GM19351 (cell line): ENCODE measurements around the gene KCNJ4.
"Not testable (repeated sequence)": the region's sequence is repeated elsewhere in the genome, so short reads cannot be mapped to it uniquely, and the experiment has no call there.

Source experiments
- ATAC-seq: cut with Tn5 transposase; IDR thresholded peaks from one replicate; pipeline ENCODE4 v1.9.1; 2021; ENCODE audit warnings: mild to moderate bottlenecking, moderate library complexity; ENCODE audit not compliant: unreplicated experiment

The KCNJ4 gene

GRCh38 chr22:38415561-38416321, 39.3 kb downstream of the KCNJ4 start:
- no peak for ATAC-seq

- no peak for ATAC-seq
Measured at GRCh38 chr22:38415046-38415445, 40.0 kb downstream of the KCNJ4 start.

DNA sequence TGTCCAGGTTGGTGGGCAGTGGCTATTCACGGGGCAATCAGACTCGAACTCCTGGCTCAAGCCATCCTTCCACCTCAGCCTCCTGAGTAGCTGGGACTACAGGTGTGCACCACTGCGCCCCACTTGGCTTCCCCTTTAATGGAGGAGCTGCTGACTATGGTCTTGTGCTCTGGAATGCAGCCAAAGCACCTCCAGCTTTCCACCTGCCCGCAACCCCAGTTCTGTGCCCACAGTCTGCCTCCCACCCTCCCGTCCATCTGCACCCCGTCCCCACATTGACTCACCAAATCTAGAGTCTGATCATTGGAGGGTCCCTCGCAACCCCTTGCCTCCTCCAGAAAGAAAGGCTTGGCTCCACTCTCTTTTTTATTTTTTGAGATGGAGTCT, 41.0 kb downstream of the KCNJ4 start:
- no peak for ATAC-seq

DNA sequence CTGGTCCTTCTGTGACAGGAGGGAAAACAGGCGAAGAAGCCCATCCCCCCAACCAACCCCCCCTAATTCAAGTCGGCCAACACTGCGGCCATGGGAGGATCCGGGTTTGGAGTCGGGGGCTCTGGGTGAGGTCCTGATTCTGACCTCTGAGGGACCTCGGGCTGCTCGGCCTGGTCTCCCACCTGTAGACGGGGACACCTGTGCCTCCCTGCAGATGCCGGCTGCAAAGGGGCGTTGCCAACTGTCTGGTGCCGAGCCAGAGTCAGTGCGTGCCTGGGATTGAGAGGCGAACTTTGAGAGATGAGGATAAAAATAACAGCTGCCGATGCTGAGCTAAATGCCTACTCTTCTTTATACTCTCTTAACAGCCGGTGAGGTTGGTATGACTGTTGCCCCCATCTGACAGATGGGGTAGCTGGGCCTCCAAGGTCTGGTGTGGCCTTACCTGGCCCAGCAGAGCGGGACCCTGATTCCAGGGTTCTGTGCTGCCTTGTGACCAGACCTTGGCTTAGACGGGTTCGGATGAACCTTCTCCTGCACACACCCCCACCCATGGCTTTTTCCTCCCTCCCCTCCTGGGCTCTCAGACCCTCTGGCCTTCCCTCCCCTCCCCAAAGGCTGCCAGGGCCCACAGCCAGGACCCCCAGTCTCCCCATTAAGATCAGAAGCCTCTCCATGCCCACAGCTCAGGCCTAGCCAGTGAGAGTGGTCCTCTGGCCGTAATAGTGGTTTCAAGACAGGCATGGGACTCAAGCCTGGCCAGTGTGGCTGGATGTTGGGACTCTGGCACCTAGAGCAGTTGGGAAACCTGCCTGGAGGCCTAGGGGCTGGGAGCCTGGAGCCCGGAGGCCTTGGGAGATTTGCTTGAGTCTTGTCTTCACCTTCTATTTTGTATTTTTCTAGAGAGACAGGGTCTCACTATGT, 41.7 kb downstream of the KCNJ4 start:
- ATAC-seq = no peak

DNA sequence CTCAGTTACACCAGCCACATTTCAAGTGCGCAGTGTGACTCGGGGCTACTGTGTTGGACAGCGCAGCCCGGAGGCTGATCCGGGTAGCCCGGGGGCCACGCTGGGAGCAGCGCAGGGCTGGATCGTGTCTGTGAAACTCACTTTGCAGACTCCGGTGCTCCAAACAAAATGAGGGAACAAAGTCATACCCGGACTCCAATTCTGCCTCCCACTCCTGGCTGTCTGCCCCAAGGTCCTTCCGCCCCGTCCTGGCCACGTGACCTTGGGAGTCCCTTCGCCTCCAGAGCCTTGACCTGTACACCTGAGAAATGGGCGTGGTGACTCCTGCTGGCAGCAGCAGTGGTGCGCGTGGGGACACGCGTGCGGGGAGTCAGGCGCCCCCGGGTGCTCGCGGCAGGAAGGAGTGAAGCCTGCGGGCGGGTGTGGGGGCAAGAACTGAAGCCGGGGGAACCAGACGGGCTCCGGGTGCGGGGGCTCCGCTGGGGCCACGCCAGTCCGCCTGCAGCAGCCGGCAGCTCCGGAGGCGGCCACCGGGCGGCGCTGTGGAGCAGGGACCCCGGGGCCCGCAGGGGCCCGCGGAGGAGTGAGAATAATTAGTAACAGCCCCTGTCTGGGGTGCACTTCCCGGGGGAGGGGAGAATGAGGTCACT, 42.4 kb downstream of the KCNJ4 start:
- ATAC-seq = no peak

GRCh38 chr22:38411016-38411415, 44.0 kb downstream of the KCNJ4 start:
- ATAC-seq = no peak

DNA sequence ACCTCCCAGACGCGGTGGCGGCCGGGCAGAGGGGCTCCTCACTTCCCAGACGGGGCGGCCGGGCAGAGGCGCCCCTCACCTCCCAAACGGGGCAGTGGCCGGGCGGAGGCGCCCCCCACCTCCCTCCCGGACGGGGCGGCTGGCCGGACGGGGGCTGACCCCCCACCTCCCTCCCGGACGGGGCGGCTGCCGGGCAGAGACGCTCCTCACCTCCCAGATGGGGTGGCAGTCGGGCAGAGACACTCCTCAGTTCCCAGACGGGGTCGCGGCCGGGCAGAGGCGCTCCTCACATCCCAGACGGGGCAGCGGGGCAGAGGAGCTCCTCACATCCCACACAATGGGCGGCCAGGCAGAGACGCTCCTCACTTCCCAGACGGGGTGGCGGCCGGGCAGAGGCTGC, 45.1 kb downstream of the KCNJ4 start:
- ATAC-seq = not testable (repeated sequence)

- no peak for ATAC-seq
Measured at GRCh38 chr22:38406617-38407016, 48.4 kb downstream of the KCNJ4 start.

- no peak for ATAC-seq
Measured at GRCh38 chr22:38404419-38404818, 50.6 kb downstream of the KCNJ4 start.

- ATAC-seq = no peak
Measured at GRCh38 chr22:38403812-38404211, 51.2 kb downstream of the KCNJ4 start.

- ATAC-seq = no peak
Measured at GRCh38 chr22:38402204-38402603, 52.8 kb downstream of the KCNJ4 start.

DNA sequence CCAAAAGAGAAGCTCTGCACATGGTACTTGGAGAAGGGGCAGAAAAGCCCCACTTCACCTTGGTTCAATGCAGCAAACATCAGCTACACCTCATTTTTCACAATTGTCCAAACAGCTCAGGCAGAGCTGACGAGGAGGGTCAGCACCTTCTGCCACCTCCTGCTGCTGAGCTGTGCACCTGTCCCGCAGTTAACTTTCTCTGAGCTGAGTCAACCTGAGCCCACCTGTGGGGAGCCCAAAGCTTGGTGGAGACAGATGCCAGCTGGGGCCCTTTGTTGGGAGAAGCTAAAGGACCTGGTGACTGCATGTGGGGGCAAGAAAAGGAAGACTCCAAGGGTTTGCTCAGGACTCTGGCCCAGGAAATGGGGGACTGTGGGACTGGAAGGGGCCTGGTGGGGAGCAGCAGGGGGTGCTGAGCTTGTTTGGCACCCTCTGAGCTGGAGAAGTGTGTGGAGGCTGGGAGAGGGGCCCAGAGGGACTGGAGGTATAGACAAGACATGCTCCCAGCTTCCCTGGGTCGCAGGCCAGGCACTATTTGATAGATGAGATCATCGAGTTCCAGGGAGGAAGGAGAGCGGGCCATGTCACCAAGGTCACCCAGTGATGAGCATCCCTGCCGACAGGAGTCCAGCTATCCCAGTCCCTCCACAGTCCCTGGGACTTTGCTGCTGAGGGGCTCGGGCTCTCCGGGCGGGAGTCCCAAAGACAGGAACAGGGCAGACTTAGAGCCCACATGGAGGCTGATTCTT, 53.5 kb downstream of the KCNJ4 start:
- no peak for ATAC-seq

DNA sequence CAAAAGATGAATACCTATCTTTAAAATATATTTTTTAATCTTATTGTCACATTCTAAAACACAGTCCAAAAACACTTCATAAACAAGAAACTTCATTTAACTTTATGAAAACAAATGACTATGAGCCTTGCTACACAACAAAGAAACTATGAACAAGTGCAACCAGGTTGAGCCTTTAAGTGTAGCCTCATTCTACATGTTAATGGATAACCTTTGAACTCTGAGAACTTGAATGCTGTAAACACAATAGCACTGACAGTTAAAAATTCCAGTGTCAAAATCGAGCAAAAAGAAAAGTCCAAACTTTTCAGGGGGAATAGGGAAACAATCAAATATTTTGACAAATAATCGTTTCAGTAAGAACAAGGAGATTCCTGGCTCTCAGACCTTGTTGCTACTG, 54.7 kb downstream of the KCNJ4 start:
- not testable (repeated sequence) for ATAC-seq

DNA sequence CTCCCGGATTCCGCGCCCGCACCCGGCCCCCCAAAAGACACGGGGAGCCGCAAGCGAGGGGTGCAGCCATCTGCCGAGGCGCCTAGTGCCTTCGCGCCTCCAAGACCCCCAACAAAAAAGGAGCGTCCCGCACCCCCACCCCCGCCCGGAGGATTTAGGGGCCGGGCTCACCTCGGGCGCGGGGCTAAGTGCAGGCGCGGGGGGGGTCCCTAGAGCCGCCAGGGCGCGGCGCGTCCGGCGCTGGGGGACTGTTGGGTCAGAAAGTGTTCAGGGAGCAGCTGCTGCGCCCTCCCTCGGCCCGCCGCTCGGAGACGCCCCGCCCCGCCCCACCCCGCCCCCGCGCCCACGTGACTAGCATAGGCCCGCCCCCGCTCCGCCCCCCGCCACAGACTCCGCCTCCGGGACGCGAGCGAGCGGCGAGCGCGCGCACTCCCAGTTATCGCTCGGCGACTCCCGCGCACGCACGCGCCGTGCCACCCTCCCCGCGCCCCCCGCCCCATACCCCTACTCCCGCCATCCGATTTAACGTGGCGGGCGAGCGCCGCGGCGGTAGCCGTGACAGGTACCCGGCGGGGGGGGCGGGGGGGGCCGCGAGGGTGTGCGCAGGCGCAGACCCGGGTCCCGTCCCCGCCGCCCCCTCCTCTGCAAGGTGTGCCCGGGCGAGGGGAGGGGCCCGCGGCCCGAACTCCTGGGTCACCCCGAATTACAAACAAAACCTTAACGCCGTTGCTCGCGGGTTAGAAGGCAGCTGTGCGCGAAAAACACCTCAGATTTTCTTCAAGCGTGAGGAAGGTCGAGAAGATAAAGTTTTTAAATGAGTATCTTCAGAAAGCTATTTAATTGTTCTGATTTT, 56.2 kb downstream of the KCNJ4 start:
- peak; percentile 61 for ATAC-seq

GRCh38 chr22:38398181-38398608, 56.8 kb downstream of the KCNJ4 start:
- peak; percentile 24 for ATAC-seq

- no peak for ATAC-seq
Measured at GRCh38 chr22:38397189-38398085, 57.6 kb downstream of the KCNJ4 start.

DNA sequence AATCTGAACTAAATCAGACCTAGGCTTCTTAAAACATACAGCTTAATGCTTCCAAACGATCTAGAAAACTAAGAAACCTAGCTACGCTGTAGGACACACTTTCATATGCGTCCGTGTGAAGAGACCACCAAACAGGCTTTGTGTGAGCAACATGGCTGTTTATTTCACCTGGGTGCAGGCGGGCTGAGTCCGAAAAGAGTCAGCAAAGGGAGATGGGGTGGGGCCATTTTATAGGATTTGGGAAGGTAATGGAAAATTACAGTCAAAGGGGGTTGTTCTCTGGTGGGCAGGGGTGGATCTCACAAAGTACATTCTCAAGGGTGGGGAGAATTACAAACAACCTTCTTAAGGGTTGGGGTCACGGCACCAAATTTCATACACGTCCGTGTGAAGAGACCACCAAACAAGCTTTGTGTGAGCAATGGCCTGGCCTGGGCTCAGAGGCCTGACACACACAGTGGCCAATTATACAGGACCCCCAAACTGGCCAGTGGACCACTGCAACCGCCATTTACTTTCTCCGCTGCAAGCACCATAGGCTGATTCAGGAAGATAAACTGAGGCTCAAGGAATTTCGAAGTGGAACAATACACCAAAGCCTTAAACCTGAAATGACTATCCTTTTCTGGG, 58.4 kb downstream of the KCNJ4 start:
- ATAC-seq = not testable (repeated sequence)

- ATAC-seq = not testable (repeated sequence)
Measured at GRCh38 chr22:38395944-38396343, 59.1 kb downstream of the KCNJ4 start.
